KG1 (cell line): ENCODE results near the gene PTPDC1.
"Not testable (repeated sequence)": the region's sequence is repeated elsewhere in the genome, so short reads cannot be mapped to it uniquely, and the experiment has no call there.

ENCODE experiments used
- DNase-seq: peaks from one replicate; lab custom pipeline; 2025; lab: John Stamatoyannopoulos, UW

PTPDC1 gene

GRCh38 chr9:94086486-94087345 lies 2.5 kb downstream of the PTPDC1 start:
- DNase-seq: no peak

GRCh38 chr9:94094219-94095145 lies 10.2 kb downstream of the PTPDC1 start:
- not testable (repeated sequence) for DNase-seq

GRCh38 chr9:94096819-94097577 lies 12.7 kb downstream of the PTPDC1 start:
- DNase-seq: no peak

GRCh38 chr9:94097788-94098414 lies 13.6 kb downstream of the PTPDC1 start:
- no peak for DNase-seq

GRCh38 chr9:94100152-94100879 lies 16.1 kb downstream of the PTPDC1 start:
- no peak for DNase-seq

GRCh38 chr9:94101162-94101853 lies 17.0 kb downstream of the PTPDC1 start:
- DNase-seq: no peak

- no peak for DNase-seq
Measured at GRCh38 chr9:94108584-94108983, 24.3 kb downstream of the PTPDC1 start.

- no peak for DNase-seq
Measured at GRCh38 chr9:94110821-94111252, 26.6 kb downstream of the PTPDC1 start.

- no peak for DNase-seq
Measured at GRCh38 chr9:94111446-94111845, 27.2 kb downstream of the PTPDC1 start.

GRCh38 chr9:94112716-94113465 lies 28.6 kb downstream of the PTPDC1 start:
- no peak for DNase-seq

GRCh38 chr9:94120088-94120487 lies 35.8 kb downstream of the PTPDC1 start:
- DNase-seq: not testable (repeated sequence)

GRCh38 chr9:94120854-94121376 lies 36.7 kb downstream of the PTPDC1 start:
- no peak for DNase-seq

GRCh38 chr9:94126844-94127243 lies 42.6 kb downstream of the PTPDC1 start:
- no peak for DNase-seq

- DNase-seq: no peak
Measured at GRCh38 chr9:94127806-94128205, 43.5 kb downstream of the PTPDC1 start.

- no peak for DNase-seq
Measured at GRCh38 chr9:94128580-94128979, 44.3 kb downstream of the PTPDC1 start.

GRCh38 chr9:94134629-94135028 lies 50.4 kb downstream of the PTPDC1 start:
- DNase-seq: no peak

- DNase-seq: no peak
Measured at GRCh38 chr9:94135222-94135621, 51.0 kb downstream of the PTPDC1 start.

- DNase-seq: no peak
Measured at GRCh38 chr9:94139672-94140417, 55.6 kb downstream of the PTPDC1 start.

GRCh38 chr9:94140418-94140780 lies 56.1 kb downstream of the PTPDC1 start:
- DNase-seq: no peak
